Body of pancreas (tissue), 4 donors: ENCODE data around the gene OTUB1. TPM values are rescaled to one million over a fixed set of nuclear protein-coding genes. Genes with fewer than 3 reads are reported as not detected.

ENCODE experiments used
- ATAC-seq: fragments of 150-250 bp; one replicate; pipeline ENCODE4 v1.9.1; 2016
- DNase-seq, 4 donors: peaks; one replicate each; pipeline ENCODE4 v3.0.0-alpha.2; 2019
- H3K27ac ChIP-seq, 4 donors: fragments of 200-600 bp; sonication (generic); 1 replicate in 3 of 4; 2 replicates in 1 of 4; pipeline versions ENCODE4 v1.5.1 to v1.6.1; 2016 to 2019; ENCODE audit warnings: mild to moderate bottlenecking in 1 of 4, mixed read lengths in 1 of 4, moderate library complexity in 1 of 4
- H3K27me3 ChIP-seq, 2 donors: fragments of 200-600 bp; sonication (generic); one replicate each; pipeline ENCODE4 v1.6.0; 2016; ENCODE audit warnings: mild to moderate bottlenecking in 1 of 2
- H3K36me3 ChIP-seq, 2 donors: fragments of 200-600 bp; sonication (generic); replicated peaks in 1 of 2; 2 replicates each; pipeline ENCODE4 v1.5.1; 2016; ENCODE audit warnings: low read depth in 2 of 2; ENCODE audit not compliant: insufficient read depth in 1 of 2
- H3K4me1 ChIP-seq: fragments of 200-600 bp; sonication (generic); one replicate; pipeline ENCODE4 v1.6.0; 2016
- H3K4me3 ChIP-seq, 2 donors: fragments of 200-600 bp; sonication (generic); 1 replicate in 1 of 2; 2 replicates in 1 of 2; pipeline ENCODE4 v1.5.1; 2016 to 2019
- H3K9me3 ChIP-seq, 3 donors: fragments of 200-600 bp; sonication (generic); 1 replicate in 2 of 3; 2 replicates in 1 of 3; pipeline ENCODE4 v1.5.1; 2016
- POLR2A ChIP-seq, 3 donors: fragments of 450-650 bp; IDR thresholded peaks; one replicate each; pipeline ENCODE4 v1.6.1; 2016; ENCODE audit warnings: antibody characterized with exemption in 3 of 3, mild to moderate bottlenecking in 2 of 3
- WGBS, 2 donors: methylation state at CpG; one replicate each; pipeline ENCODE4 v1.1.5; 2017; 5-methylcytosine and 5-hydroxymethylcytosine counted together
- intact Hi-C: fragments of 100-400 bp; cut with DNase I; formaldehyde crosslinking; loops from one replicate; pipeline ENCODE4 v1.15.1; 2023
- total RNA-seq, 2 donors: library from RNA; depleted of rRNA; stranded (reverse); fragments of >200 nt; gene quantifications; one replicate each; pipeline ENCODE4 v1.1.0, GENCODE V29; 2016
- TF ChIP-seq, protein P1 (sequence below), 7 experiments: fragments of 450-650 bp in 4 of 7; fragments of 200-600 bp in 3 of 7; sonication (generic) in 3 of 7; IDR thresholded peaks; one replicate each; pipeline ENCODE4 v1.5.1; 2016 to 2019; ENCODE audit warnings: antibody characterized with exemption in 7 of 7

Gene OTUB1
- total RNA-seq, 2 donors from 2014 or later = 20.8 to 36.3 TPM

DNA sequence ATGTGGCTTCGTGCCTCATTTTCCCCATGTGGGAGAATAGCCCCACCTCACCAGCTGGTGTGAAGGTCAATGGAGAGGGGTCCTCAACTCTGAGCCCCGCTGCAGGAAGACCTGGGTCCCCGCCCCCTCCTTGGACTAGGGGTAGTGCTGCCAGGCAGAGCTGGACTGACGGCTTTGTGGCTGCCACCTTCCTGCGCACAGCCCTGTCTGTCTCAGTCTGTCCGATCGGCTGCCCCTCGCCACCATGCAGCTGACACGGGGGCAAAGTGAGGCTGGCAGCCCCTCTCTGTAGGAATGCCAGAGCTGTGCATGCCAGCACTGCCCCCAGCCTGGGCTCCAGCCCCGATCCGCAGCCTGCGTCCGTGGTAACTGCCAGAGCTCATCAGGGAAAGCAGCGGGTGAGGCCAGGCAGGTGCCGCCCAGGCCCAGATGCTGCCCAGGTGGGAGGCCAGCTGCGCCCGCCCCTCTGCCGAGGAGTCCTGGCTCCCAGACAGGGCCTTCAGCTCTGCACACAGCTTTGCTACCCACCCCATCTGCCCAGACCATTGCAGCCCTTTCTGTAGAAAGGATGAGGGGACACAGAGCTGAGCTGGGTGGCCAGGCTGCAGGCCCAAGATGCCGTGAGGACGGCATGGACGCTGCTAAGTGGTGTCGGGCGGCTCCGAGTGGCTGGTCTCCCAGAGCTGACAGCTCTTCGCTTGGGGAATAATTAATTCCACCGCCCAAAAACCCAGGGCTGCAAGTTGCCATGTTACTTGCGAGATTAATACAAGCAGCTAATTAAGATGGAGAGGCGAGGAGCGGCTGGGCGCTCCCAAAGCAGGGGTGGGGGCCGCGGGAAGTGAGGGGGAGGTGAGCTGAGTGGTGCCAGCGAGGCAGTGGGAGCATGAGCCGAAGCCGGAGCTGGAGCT, 30.0 kb downstream of the OTUB1 start:
- Histone ChIP-seq H3K4me1 (peaks cover 29% of the 10 kb centered on the region), H3K27me3 (no peaks in the 10 kb centered on the region), H3K4me3 (no peak overlapping the region), H3K36me3 (no peaks in the 10 kb centered on the region), H3K9me3 (no peaks in the 10 kb centered on the region), H3K27ac (no peak overlapping the region)
- ATAC-seq (no peak), DNase-seq (no peak)
- intact Hi-C loops = no loop called here
- 89 to 92% methylated on average over 12 to 32 of the region's 35 CpGs for WGBS, 2 donors
- no peak for TF ChIP-seq POLR2A (IDR thresholded peaks at IDR 0.05)
- TF ChIP-seq, protein P1, sequence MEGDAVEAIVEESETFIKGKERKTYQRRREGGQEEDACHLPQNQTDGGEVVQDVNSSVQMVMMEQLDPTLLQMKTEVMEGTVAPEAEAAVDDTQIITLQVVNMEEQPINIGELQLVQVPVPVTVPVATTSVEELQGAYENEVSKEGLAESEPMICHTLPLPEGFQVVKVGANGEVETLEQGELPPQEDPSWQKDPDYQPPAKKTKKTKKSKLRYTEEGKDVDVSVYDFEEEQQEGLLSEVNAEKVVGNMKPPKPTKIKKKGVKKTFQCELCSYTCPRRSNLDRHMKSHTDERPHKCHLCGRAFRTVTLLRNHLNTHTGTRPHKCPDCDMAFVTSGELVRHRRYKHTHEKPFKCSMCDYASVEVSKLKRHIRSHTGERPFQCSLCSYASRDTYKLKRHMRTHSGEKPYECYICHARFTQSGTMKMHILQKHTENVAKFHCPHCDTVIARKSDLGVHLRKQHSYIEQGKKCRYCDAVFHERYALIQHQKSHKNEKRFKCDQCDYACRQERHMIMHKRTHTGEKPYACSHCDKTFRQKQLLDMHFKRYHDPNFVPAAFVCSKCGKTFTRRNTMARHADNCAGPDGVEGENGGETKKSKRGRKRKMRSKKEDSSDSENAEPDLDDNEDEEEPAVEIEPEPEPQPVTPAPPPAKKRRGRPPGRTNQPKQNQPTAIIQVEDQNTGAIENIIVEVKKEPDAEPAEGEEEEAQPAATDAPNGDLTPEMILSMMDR (IDR thresholded peaks at IDR 0.05) = no peak

DNA sequence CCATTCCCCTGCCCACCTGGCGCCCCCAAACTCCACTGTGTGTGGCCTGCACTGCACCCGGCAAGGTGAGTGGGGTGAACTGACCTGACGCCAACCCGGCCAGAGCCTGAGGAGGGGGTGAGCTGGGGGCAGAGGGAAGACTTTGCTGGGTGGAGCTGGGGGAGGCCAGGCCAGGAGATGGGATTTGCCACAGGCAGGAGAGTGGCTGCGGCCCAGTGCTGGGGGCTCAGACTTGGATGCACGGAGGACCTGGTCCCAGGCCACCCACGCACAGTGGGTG, 31.6 kb downstream of the OTUB1 start:
- Histone ChIP-seq H3K36me3 (no peaks in the 10 kb centered on the region), H3K4me1 (peaks cover 26% of the 10 kb centered on the region), H3K9me3 (no peaks in the 10 kb centered on the region), H3K4me3 (no peak overlapping the region), H3K27ac (no peak overlapping the region), H3K27me3 (no peaks in the 10 kb centered on the region)
- DNase-seq (no peak), ATAC-seq (no peak)
- WGBS, 2 donors = 41 to 66% methylated on average over 4 to 5 of the region's 7 CpGs
- intact Hi-C loops = no loop called here
- TF ChIP-seq, protein P1 (IDR thresholded peaks at IDR 0.05) = no peak
- TF ChIP-seq POLR2A (IDR thresholded peaks at IDR 0.05) = no peak

DNA sequence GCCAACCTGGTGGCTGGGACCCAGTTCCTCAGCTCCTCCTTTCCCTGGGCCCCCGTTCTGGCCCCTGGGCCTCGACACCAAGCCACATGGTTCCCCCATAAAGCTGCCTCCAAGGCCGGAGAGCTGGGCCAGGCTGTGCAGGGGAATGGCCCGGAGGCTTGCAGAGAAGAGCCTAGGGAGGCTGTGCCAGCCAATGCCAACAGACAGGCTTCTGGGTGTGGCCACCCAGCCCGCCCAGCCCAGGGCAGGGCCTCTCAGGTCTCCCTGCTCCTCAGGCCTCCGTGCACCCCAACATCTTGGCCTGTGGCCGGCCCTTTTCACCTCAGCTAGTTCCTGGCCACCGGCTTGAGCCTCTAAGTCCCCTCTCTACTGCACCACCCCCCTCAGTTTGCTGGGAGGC, 32.1 kb downstream of the OTUB1 start:
- Histone ChIP-seq H3K27me3 (no peaks in the 10 kb centered on the region), H3K4me3 (no peak overlapping the region), H3K27ac (peak overlapping the region in 2 of 4 donors; percentile 54 to 66), H3K36me3 (no peaks in the 10 kb centered on the region), H3K9me3 (no peaks in the 10 kb centered on the region), H3K4me1 (peaks cover 26% of the 10 kb centered on the region)
- 74 to 92% methylated on average over 2 to 7 of the region's 8 CpGs for WGBS, 2 donors
- DNase-seq = peak in 1 of 4 donors; percentile 16
- ATAC-seq = peak; percentile 22
- intact Hi-C loops = no loop called here
- TF ChIP-seq POLR2A (IDR thresholded peaks at IDR 0.05) = no peak
- TF ChIP-seq, protein P1 (IDR thresholded peaks at IDR 0.05) = no peak

DNA sequence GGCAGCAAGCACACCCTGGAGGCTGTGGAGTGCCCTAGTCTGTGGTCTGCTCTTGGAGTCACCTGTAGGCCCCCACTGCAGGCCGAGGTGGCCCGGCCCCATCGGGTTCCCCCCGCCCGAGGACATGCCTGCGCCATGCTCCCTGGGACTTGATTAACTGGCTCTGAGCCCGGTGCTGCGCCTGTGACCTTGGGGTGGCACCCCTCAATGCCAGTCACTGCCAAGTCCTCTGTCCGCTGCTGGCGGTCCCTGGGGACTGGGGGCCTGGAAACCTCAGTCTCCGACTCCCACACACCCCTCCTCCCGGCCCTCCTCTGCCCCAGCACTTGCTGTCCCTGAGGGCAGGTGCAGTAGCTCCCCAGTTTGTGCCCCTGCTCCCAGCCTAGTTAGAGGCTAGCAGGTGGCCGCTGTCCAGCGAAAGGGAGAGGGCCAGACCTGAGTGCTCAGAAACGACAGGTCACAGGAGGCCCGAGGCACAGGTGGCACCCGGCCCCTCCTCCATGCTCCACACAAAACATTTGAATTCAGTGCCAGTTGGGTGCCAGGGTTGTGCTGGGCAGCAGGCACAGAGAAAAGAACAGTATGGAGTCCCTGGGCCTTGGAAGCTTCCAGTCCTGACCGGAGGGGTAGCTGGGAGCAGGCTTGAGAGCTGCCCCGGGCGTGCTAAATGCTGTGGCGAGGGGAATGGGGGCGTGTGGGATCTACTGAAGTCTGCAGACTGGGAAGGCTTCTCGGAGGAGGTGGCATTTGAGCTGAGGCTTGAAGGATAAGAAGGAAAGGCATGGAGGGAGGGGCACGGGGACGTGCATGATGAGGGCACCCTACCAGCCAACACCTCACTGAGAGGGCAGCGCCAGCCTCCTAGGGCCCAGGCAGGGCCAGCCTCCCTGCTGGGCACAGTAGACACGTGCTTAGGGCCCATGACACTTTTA, 33.1 kb downstream of the OTUB1 start:
- no peaks in the 10 kb centered on the region for H3K36me3 ChIP-seq
- H3K4me3 ChIP-seq = no peak overlapping the region
- TF ChIP-seq, protein P1 (IDR thresholded peaks at IDR 0.05) = no peak
- peak in 1 of 3 donors; percentile 3 for TF ChIP-seq POLR2A (IDR thresholded peaks at IDR 0.05)
- intact Hi-C loops = no loop called here
- peak; percentile 48 to 70 (median 64) for DNase-seq
- H3K27me3 ChIP-seq = no peaks in the 10 kb centered on the region
- peaks cover 26% of the 10 kb centered on the region for H3K4me1 ChIP-seq
- ATAC-seq = peak; percentile 49
- peak overlapping the region; percentile 15 to 66 (median 53) for H3K27ac ChIP-seq
- H3K9me3 ChIP-seq = no peaks in the 10 kb centered on the region
- 47 to 57% methylated on average over 16 to 27 of the region's 27 CpGs for WGBS, 2 donors
